ENCODE results near the gene IARS1. TPM values are rescaled to one million over a fixed set of nuclear protein-coding genes. Genes with fewer than 3 reads are reported as not detected.

IARS1 gene
- total RNA-seq, 4 donors from 2014 or later = 85.2 to 317 (median 110) TPM

DNA sequence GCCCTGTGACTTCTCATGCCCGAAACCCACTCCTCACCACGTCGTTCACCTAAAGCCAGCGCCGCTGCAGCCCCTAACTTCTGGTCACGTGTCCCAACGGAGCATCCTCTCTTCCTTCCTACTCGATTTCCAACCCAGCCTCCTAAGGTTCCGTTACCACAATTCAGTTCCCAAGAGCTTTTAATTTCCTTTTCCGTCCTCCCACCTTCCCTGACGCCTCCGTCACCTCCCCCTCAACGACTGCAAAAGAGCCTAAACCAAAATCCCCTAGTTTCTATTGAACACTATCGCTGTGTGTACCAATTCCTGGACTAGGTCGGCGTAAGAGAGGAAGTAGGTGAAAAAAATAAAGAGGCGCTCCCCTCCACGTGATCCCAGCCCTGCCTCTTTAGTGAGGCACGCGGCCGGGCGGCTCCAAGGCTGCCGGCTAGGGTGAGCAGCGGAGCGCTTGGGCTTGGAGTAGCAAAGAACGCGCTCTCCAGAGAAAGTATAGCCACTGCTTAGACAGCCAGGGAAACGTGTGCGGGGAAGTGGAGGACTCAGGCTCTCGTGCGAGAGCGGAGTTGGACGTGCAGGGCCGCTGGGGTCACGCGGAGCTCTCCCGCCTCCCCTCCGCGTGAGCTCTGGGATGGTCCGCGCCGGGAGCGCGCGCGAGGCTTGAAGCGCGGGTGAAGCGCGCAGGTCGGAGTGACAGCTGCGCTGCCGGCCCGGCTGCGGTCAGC lies 31.9 kb upstream of the IARS1 start, which contains the start of the genes CENPP and NOL8:
CENPP (plus strand) TSS at position 685 of the 722 bp plus-strand sequence.
NOL8 (minus strand) TSS at position 82 of the 722 bp plus-strand sequence. CDS start 1,189 bp downstream, outside the sequence.
- intact Hi-C loops (cut with DNase I) = loop anchor here (5.0 kb wide), 1 partner anchor 467 kb away; no protein-coding TSS in a partner anchor
- H3K27ac ChIP-seq = peak within 1 kb of the TSS; percentile 96 to 100 (median 98)
- DNase-seq = peak; percentile 83 to 87
- WGBS, 2 donors = 0 to 1% methylated on average over 32 to 34 of the region's 55 CpGs
- peaks cover 5 to 6% of the 10 kb centered on the region in 2 donors for H3K36me3 ChIP-seq
- peak within 1 kb of the TSS; percentile 50 to 60 (median 50) for H3K4me3 ChIP-seq (replicated peaks in 1 of 3)
- H3K9me3 ChIP-seq = no peaks in the 10 kb centered on the region
- TF ChIP-seq POLR2A (IDR thresholded peaks at IDR 0.05) = peak in 1 of 2 donors; percentile 35
- TF ChIP-seq, protein P1, sequence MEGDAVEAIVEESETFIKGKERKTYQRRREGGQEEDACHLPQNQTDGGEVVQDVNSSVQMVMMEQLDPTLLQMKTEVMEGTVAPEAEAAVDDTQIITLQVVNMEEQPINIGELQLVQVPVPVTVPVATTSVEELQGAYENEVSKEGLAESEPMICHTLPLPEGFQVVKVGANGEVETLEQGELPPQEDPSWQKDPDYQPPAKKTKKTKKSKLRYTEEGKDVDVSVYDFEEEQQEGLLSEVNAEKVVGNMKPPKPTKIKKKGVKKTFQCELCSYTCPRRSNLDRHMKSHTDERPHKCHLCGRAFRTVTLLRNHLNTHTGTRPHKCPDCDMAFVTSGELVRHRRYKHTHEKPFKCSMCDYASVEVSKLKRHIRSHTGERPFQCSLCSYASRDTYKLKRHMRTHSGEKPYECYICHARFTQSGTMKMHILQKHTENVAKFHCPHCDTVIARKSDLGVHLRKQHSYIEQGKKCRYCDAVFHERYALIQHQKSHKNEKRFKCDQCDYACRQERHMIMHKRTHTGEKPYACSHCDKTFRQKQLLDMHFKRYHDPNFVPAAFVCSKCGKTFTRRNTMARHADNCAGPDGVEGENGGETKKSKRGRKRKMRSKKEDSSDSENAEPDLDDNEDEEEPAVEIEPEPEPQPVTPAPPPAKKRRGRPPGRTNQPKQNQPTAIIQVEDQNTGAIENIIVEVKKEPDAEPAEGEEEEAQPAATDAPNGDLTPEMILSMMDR (IDR thresholded peaks at IDR 0.05) = peak in 1 of 6 experiments; percentile 20
- H3K4me1 ChIP-seq = peaks cover 15 to 16% of the 10 kb centered on the region in 2 donors
- H3K27me3 ChIP-seq = no peaks in the 10 kb centered on the region

DNA sequence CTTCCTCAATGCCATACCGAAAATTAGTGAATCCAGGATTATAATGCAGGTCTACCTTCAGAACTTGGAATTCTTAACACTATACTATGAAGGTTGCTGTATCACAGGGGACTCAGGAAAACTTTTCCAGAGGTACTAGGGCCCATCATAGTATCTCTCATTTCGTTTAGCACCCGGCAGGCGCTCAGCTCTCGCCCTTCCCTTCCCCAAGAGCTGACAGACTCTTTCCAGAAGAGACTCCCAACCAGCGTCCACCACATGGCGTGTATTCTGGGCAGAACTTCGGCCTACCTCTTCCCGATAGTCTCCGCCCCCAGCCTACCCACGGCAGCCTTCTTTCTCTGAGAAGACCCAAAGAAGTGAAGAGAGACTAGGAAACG lies 31.4 kb upstream of the IARS1 start:
- intact Hi-C loops (cut with DNase I) = loop anchor here (5.0 kb wide), 1 partner anchor 467 kb away; no protein-coding TSS in a partner anchor
- peaks cover 15 to 16% of the 10 kb centered on the region in 2 donors for H3K4me1 ChIP-seq
- no peaks in the 10 kb centered on the region for H3K27me3 ChIP-seq
- peak overlapping the region; percentile 50 to 60 (median 50) for H3K4me3 ChIP-seq (replicated peaks in 1 of 3)
- DNase-seq = no peak
- no peaks in the 10 kb centered on the region for H3K9me3 ChIP-seq
- H3K36me3 ChIP-seq = peaks cover 8 to 9% of the 10 kb centered on the region in 2 donors
- TF ChIP-seq POLR2A (IDR thresholded peaks at IDR 0.05) = peak in 1 of 2 donors; percentile 25
- TF ChIP-seq, protein P1 (IDR thresholded peaks at IDR 0.05) = no peak
- 0 to 1% methylated on average over 12 of the region's 12 CpGs for WGBS, 2 donors
- H3K27ac ChIP-seq = peak overlapping the region; percentile 96 to 100 (median 98)

DNA sequence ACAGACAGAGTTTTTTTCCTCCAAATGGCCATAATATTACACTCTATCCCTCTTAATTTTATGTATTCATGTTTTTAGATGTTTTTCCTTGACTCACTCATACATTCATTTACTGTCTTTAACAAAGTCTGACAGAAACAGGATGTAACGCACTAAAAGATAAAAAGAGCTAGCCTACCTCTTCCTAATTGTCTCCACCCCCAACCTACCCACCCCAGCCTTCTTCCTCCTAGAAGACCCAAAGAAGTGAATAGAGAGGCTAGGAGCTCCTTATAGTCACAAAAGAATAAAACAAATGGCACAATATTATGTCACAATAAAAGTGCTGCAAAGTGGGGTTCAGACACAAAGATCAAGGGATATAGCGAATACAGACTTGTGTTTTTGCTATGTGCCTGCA lies 30.9 kb upstream of the IARS1 start:
- no peak for TF ChIP-seq POLR2A (IDR thresholded peaks at IDR 0.05)
- TF ChIP-seq, protein P1 (IDR thresholded peaks at IDR 0.05) = no peak
- no peaks in the 10 kb centered on the region for H3K27me3 ChIP-seq
- peak overlapping the region; percentile 50 to 60 (median 50) for H3K4me3 ChIP-seq (replicated peaks in 1 of 3)
- peaks cover 12 to 14% of the 10 kb centered on the region in 2 donors for H3K36me3 ChIP-seq
- H3K4me1 ChIP-seq = peaks cover 15 to 16% of the 10 kb centered on the region in 2 donors
- intact Hi-C loops (cut with DNase I) = no loop called here
- no peaks in the 10 kb centered on the region for H3K9me3 ChIP-seq
- no peak for DNase-seq
- 32 to 45% methylated on average over 2 of the region's 2 CpGs for WGBS, 2 donors
- H3K27ac ChIP-seq = peak overlapping the region in 1 of 3 donors; percentile 100

DNA sequence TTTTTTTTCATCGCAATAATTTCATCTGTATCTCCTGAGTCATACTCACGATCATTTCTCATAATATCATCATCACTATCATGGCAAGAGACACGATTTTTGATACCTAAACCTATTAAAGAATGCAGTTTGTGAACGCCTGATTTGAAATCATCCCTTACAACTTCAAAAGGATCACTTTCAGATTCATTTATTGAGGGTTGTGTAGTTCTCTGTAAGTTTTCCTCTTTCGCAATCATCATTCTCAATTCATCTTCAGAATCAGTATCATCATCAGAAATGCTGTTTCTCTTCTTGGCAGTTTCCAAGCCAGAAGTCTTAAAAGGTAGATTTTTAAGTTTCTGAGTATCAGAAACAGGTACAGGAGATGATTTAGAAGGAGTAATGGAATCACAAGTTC lies 22.0 kb upstream of the IARS1 start:
- no peak overlapping the region for H3K4me3 ChIP-seq (replicated peaks in 1 of 3)
- TF ChIP-seq, protein P1 (IDR thresholded peaks at IDR 0.05) = no peak
- no peak for TF ChIP-seq POLR2A (IDR thresholded peaks at IDR 0.05)
- no peaks in the 10 kb centered on the region for H3K9me3 ChIP-seq
- intact Hi-C loops (cut with DNase I) = no loop called here
- H3K27me3 ChIP-seq = no peaks in the 10 kb centered on the region
- peaks cover 42 to 46% of the 10 kb centered on the region in 2 donors for H3K36me3 ChIP-seq
- no peak overlapping the region for H3K27ac ChIP-seq
- no peak for DNase-seq
- WGBS, 2 donors = 93 to 96% methylated on average over 5 of the region's 5 CpGs
- H3K4me1 ChIP-seq = no peaks in the 10 kb centered on the region

GRCh38 chr9:92313624-92314012 lies 20.1 kb upstream of the IARS1 start:
- Histone ChIP-seq H3K4me3 (replicated peaks in 1 of 3) (no peak overlapping the region), H3K27me3 (no peaks in the 10 kb centered on the region), H3K36me3 (peaks cover 41 to 48% of the 10 kb centered on the region in 2 donors), H3K4me1 (no peaks in the 10 kb centered on the region), H3K9me3 (no peaks in the 10 kb centered on the region), H3K27ac (no peak overlapping the region)
- no peak for DNase-seq
- intact Hi-C loops (cut with DNase I) = no loop called here
- WGBS, 2 donors = 86 to 88% methylated on average over 2 of the region's 2 CpGs
- TF ChIP-seq, protein P1 (IDR thresholded peaks at IDR 0.05) = no peak

All from thyroid gland (tissue), 4 donors.